HG03442 (cell line): ENCODE measurements around the gene ZNF608.

Experiments
- ATAC-seq: cut with Tn5 transposase; IDR thresholded peaks from one replicate; pipeline ENCODE4 v1.9.1; 2021; ENCODE audit warnings: mild to moderate bottlenecking, moderate library complexity; ENCODE audit not compliant: unreplicated experiment

Gene ZNF608

DNA sequence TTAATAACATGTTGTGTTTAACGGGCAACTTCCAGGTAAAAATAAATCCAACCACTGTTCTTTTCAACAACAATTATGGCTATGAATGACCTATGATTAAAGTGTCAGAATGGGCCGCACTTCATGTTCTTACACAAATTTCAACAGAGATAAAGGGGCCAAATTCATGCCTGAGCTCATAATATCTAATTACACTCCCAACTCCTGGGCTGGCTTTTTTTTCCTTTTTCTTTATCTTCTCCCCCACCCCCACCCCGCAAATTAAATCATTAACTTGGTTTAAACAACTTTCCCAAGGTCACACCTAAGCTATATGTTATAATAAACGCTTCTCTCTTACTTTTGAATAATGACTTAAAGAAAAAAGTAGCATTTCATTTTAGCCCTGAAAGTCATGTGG lies 25.8 kb downstream of the ZNF608 start:
- ATAC-seq: no peak

DNA sequence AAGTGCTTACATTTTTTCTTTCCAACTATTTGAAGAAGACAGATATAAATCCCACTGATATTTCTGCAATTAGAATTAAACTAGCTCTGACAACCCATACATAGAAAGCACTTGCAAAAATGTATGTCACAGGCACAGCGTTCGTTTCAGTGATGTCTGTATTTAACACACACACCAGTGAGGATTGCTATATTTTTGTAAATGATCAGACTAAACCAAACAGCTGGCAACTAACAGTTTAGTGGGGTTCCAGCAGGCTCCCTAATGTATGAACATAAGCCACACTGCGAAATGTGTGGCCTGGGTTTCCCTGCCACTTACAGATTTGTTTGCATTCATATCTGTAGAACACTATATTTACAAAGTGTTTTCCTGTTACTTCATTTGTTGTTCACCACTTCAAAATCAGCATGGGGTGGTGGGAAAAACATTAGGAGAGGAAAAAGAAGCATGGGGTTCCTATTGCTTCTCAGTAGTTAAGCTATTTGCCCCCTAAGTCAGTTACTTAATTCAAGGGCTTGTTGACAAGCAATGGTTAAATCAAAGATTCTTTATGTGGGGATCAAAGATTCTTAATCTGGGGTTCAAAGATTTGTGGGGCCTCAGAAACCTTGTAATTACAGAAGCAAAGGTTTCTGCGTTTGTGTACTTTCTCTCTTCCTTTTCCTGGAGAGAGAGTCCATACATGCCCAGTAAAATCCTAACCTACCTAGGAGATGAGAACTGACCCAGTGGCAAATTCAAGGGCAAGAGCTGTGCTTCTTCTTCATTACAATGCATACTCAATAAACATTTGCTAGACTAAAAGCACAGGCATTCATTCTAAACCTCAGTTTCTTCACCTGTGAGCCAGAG lies 27.1 kb downstream of the ZNF608 start:
- no peak for ATAC-seq

DNA sequence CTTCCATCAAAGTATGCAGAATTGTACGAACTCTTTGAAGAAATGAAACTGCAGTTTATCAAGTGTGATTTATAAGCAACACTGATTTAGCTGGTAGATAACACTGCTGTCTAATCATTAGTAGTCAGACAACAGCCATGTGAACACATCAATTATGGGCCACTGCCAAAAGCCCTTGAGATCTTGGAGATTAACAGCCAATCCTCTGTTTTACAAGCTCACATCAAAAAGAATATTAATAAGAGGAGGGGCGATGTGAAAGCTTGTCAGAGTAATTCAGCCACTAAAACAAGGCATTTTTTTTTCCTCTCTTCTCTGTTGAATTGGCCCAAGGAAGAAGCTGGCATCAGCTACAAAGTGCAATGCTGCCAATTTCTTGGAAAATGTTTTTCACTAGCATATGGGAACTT lies 28.1 kb downstream of the ZNF608 start:
- no peak for ATAC-seq

DNA sequence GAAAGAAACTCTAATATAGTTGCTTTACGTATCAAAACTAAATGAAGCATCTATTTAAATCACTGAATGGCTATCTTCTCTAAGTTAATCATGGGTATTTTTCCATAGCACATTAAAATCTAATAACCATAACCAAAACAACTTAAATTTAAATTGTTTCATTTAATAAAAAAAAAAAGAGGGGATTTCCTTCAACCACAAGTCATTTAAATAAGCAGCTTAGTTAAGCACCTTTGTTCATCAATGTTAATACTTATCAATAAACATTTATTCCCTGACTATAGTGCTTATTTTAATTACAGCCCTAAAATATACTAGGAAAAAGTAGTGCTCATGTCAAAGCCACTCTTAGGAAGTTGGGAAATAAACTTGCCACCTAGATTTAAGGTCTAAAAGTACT lies 30.3 kb downstream of the ZNF608 start:
- ATAC-seq: no peak

DNA sequence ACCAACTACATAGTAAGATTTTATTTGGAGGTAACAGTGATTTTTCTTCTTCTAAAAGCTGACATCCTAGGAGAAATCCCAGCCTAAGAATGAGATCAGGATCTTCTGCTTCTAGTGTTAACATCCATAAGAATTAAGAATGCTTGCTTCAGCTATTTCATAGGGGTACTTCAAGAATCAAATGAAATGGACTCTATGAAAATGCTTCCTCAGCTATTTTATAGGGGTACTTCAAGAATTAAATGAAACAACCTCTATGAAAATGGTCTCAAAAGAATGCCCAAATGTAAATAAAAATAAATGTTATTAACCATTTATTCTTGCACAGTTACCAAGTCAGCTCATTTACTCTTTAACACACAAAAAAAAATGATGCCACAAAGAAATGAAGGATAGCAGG lies 31.5 kb downstream of the ZNF608 start:
- ATAC-seq: no peak

DNA sequence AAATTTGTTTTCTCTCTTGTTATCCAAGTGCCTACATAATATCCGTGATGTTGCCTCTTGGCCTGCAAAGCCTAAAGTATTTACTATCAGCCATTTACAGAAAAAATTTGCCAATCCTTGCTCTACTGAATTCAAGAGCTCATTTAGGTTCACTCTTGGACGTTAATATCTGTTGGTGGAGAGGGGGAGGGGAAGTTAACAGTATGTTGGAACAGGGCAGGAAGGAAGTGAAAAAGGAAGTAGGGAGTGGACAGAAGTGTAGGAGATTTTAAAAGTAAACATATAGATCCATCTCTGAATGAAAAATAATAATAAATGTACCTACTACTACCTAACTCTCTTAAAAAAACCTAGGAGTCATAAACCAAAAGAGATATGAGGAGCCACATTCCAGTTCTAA lies 32.8 kb downstream of the ZNF608 start:
- no peak for ATAC-seq

DNA sequence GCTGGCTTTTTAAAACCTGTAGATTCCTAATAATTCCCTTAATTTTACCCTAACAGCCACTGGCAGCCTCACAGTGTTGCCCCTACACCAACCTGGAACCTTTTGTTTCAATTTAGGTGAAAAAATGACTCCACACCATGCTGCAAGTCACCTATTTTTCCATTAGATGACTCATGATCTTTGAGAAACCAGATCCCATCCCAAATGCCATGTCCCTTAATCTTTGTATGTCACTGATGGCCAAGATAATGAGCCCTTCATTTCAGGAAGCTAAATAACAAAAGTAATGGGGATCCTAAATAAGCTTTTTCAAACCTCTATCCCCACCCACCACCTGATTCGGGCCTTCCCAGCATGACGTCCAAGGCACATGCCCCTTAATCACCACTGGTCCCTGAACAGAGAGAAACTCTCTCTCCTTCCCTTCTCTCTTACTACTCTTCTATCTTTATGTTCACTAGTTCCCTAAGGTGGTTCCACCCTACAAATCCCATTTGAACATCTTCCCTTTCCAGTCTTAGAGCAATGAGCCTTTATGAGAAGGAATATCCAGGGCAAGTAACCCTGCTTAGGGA lies 33.6 kb downstream of the ZNF608 start:
- ATAC-seq: no peak

DNA sequence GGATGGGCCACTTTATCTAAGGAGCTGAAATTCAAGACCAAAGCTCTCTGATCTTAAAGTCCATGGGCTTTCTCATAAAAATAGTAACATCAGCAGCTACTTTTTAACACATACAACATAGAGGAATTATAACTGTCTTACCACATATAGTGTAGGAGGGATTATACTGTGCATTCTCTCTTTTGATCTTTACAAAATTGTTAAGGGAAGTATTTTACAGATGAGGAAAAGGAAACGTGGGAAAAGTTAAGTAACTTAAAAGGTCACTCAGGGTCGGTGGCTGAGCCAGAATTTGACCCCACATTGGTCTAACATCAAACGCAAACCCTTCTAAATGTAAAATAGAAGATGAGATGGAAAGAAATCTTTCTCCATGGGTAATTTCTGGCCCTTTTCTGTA lies 38.4 kb downstream of the ZNF608 start:
- no peak for ATAC-seq

DNA sequence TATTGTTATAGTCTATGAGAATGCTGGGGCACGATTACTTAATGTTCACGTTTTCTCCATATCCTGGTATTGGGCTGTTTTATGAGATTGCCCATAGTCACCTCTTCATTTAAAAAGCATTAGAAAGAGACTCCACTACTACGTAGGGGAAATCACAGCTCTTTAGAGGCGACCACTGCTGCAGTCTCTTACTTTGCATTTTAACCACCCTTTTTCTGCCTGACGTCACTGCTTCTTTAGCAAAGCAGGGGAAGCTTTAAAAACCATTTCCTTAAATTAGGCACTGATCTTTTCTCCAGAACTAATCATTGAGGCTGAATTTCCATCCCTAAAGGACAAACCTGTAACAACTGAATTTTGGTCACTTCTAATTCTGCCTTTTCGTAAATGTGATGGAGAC lies 38.9 kb downstream of the ZNF608 start:
- peak; percentile 31 for ATAC-seq

DNA sequence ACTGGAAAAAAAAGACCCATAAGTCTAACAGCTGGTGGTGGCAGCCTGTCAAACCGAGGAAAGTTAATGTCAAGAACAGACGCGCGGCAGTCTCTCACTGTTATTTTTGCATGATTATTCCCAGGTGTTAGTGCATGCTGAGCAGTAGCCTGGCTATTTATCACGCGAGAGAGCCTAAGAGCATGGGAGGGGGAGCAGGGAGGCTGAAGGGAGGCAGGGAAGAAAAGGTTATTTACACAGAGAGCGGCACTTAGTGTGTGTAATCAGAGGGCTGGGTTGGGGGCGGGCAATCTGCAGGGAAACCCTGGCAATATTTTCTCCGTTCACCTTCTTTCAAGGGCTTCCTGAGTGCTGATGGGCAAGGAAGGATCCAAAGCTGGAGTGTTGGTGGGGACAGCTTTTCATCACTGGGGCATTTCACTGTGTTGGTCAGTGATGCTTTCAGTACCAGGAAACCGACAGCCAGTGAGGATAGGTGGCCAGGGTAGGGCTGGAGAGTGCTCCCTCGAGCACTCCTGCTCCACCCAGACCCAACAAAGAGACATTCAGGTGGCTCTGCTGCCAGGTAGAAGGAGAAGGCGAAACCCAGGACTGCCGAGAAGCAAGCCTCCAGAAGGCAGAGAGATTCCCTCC lies 39.6 kb downstream of the ZNF608 start:
- ATAC-seq: no peak

DNA sequence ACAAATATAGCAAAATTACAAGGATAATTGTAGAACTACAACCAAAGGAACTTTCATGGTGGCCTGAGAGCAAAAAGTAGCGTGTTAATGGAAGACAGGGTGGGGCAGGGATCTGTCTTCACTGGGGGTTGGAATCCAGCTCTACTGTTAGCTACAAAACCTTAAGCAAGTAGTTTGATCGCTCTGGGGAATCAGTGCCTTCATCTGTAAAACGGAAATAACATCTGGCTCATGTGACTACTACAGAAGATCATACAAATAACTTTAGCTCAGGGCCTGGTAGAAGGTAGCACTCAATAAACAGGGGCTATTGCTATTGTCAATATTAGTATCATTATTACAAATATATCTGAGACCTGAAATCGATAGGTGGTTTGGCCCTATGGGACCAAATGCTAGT lies 40.4 kb downstream of the ZNF608 start:
- no peak for ATAC-seq

DNA sequence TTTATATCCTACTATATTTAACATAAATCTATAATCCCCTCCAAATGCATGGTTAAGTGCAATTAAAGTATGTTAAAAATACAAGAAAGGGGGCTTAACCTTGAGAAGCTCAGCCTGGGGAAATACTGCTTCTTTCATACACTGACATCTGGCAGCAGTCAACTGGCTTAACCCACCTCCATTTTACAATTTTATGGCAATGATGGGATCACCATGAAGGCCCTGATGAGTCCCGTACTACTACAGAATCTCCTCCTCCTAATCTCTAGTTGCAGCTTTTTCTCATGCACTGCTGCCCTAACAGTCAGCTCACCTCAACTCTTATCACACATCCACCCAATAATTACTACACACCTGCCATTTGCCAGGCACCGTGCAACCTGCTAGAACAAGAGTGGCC lies 40.9 kb downstream of the ZNF608 start:
- no peak for ATAC-seq

DNA sequence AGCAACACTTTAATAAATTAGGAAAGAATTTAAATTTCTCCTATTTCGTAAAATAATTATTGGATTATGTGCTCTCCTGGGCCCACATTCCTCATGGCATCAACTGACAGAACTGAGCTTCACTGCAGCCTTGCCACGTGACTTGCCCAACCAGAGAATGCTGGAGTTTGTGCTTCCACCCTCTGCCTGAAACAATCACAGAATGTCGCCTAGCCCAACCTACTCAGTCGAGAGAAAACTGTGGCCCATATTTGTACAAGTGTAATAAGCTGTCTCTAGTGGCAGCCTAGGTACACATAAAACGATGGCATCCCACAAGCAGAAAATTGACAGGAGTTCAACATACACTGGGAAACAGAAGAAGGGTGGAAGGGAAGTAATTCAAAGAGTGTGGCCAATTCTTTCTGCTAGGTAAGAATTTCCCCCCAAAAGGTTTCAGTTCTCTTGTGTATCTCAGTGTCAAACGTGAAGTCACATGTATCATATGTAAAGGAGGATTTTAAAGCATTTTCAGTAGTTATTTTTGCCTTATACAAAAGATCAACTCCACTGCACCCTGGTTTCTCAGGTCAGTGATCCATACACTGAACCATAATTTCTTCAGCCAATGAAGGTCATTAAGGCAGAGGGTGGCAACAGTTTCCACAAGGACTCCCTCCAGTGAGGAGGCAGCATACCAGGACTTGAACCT lies 41.7 kb downstream of the ZNF608 start:
- ATAC-seq: peak; percentile 73

DNA sequence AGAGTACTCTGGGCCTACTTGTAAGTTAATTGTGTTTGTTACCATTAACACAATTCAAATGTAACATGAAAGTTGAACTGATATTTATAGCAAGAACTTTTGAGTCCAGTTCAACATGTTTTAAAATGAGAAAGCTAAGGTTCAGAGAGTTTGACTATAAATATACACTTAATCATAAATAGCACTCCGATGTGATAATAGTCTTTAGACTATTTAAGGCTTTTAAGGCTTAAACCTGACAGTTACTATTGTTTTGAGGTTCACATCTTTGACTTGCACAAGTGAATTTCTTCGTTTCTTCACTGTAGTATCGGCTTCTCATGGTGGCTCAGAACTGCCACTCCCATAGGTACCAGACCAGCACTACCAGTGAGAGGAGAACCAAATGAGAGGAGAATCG lies 42.4 kb downstream of the ZNF608 start:
- ATAC-seq: no peak

DNA sequence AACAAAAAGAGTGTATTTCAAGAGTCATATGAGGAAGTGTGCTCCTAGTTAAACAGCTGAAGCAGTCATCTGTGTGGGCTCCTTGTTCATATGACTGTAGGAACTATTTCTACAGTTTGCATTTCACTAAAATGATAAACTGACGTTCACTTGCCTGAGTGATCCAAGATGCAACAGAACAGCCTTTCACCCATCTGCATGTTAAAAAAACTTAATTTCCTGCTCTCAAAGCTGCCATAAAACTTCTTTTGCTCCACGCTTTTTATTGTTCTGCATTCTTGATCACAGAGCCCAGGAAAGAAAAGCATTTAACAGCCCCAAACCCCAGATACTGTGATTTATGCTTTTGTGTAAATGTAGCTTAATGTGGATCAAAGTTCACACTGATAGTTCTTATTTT lies 43.9 kb downstream of the ZNF608 start:
- no peak for ATAC-seq

DNA sequence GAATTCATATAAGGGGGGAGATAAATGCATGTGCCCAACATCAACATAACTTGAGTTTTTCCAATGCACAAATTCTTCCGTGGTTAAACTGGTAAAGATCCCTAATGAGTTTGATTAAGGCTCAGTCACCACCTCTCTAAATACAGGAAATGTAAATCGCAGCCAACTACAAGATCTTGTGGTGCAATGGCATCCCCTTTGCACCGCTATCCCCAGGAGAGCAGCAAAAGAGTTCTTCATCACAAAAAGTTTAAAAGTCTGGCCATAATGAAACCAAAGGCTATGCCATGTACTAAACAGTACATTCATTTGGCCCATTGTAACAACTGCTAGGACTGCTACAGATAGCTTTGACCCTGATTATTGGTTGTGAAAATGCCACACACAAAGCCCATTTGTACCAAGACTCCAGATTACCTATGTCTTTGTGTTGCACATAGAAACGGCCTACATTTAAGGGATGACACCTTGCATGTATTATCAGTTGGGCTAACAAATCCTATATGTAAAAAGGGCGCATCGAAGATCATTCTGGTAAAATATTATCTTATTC lies 44.5 kb downstream of the ZNF608 start:
- ATAC-seq: no peak

DNA sequence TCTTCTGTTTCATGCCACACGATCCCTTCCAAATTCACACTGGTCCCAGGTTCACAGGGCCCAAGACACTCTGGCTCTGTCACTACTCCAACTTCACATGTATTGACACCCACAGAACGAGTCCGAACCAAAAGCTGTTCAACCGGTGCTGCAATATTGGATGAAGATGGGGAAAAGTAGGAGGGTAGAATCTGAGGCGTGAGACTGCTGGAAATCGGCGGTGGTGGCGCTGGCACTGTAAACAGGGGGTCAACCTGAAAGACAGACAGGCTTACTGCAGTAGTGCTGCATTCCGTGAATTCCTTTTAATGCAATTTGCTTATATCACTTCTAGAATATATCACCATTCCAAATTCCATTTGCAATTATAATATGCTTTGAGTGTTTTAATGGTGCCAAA lies 45.4 kb downstream of the ZNF608 start:
- no peak for ATAC-seq

DNA sequence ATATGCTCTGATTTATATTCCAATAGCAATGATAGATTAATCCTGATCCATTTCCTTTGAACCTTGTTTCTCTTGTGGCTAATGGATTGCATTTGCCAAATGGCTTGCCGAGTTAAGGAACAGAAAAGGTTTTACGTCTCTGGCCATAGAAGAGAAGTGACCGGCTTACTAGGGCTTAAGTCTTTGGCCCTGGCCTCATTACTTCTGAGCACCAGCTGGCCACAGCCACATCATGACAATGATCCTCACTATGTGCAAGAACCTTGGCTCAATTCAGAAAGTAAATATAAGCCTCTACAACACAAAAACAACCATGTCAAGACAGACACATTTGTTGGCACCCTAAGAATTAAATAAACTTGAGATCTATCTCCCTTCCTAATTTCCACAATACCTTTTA lies 46.1 kb downstream of the ZNF608 start:
- ATAC-seq: no peak

DNA sequence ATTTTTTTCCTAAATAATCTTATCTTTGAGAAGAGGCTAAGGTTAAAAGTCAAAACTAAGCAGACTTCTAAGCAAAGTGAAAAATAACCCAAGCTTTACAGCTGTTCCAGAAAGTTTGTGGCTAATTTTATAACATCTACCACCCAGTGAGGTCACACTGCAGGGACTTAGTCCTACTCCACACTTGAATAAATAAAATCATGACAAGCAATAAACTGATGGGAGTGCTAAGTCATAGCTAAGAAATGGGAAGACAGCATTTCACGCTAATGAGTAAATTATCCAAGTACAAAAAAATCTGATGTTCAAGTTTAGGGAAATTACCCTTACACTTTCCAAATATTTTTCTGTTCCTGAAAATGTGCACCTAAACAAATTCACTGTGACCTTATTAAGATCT lies 47.7 kb downstream of the ZNF608 start:
- ATAC-seq: no peak

DNA sequence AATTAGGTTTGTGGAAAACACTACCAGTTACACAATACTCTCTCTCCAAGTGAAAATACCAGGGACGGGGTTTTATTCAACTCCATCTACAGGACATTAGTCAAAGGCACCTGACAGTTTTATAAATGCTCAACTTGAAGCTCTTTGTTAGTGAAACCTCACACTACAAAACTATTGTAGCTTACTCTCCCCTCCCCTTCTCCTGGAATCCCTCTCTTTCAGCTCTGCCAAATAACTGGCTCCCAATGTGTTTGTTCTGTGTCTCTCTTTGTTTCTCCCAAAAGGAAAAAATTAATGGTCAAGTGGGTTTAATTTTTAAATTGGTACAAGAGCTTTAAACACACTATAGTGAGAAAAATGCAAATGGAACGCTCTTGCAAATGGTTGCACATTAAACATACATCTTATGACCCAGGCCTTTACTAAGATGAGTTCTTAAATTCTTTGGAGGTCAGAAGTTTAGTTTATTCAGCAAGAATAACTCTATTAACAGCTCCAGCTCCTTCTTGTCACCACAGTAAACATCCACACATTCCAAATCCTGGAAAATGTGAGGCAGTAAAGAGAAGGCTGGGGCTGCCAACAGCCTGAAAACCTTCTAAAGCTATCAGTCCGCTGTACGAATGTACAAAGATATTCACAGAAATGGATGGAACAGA lies 48.4 kb downstream of the ZNF608 start:
- ATAC-seq: no peak

DNA sequence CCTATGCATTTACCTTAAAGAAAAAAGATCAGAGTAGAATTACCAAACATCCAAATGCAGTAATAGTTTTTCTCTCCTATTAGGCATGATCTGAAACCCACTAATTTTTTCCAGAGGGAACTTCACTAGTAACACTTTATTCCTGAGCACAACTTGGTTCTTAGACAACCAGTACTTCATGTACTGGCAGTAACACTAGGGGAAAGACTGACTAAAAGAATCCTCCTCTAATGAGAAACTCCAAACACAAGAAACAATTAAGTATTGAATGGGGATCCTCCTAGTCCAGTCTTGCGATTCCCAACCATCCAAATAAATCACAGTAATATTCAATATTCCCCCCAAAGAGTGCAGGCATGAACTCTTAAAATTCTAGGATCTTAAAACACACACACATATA lies 48.9 kb downstream of the ZNF608 start:
- ATAC-seq: no peak
